ENCODE data around the gene TRAF3.

Gene TRAF3

DNA sequence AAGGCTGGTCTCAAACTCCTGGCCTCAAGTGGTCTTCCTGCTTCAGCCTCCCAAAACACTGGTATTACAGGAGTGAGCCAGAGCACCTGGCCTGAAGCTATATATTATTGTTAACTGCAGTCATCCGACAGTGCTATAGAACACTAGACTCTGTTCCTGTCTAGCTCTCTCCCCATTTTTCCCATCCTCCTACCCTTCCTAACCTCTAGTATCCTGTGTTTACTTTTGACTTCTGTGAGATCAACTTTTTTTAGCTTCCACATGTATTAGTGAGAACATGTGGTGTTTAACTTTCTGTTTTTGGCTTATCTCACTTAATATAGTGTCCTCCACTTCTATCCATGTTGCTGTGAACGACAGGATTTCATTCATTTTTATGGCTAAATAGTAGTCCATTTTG is 34.7 kb downstream of the TRAF3 start:
- TF ChIP-seq, protein P1, sequence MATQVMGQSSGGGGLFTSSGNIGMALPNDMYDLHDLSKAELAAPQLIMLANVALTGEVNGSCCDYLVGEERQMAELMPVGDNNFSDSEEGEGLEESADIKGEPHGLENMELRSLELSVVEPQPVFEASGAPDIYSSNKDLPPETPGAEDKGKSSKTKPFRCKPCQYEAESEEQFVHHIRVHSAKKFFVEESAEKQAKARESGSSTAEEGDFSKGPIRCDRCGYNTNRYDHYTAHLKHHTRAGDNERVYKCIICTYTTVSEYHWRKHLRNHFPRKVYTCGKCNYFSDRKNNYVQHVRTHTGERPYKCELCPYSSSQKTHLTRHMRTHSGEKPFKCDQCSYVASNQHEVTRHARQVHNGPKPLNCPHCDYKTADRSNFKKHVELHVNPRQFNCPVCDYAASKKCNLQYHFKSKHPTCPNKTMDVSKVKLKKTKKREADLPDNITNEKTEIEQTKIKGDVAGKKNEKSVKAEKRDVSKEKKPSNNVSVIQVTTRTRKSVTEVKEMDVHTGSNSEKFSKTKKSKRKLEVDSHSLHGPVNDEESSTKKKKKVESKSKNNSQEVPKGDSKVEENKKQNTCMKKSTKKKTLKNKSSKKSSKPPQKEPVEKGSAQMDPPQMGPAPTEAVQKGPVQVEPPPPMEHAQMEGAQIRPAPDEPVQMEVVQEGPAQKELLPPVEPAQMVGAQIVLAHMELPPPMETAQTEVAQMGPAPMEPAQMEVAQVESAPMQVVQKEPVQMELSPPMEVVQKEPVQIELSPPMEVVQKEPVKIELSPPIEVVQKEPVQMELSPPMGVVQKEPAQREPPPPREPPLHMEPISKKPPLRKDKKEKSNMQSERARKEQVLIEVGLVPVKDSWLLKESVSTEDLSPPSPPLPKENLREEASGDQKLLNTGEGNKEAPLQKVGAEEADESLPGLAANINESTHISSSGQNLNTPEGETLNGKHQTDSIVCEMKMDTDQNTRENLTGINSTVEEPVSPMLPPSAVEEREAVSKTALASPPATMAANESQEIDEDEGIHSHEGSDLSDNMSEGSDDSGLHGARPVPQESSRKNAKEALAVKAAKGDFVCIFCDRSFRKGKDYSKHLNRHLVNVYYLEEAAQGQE (IDR thresholded peaks at IDR 0.05; ENCODE audit: insufficient replicate concordance, low read depth) = no peak
- TF ChIP-seq SPI1 (IDR thresholded peaks at IDR 0.05; ENCODE audit: borderline replicate concordance, low read depth) (no peak), GABPA (IDR thresholded peaks at IDR 0.05; ENCODE audit: low read depth) (no peak), POLR2AphosphoS5 (IDR thresholded peaks at IDR 0.05; ENCODE audit: low read depth) (no peak)
- TF ChIP-seq, protein P2, sequence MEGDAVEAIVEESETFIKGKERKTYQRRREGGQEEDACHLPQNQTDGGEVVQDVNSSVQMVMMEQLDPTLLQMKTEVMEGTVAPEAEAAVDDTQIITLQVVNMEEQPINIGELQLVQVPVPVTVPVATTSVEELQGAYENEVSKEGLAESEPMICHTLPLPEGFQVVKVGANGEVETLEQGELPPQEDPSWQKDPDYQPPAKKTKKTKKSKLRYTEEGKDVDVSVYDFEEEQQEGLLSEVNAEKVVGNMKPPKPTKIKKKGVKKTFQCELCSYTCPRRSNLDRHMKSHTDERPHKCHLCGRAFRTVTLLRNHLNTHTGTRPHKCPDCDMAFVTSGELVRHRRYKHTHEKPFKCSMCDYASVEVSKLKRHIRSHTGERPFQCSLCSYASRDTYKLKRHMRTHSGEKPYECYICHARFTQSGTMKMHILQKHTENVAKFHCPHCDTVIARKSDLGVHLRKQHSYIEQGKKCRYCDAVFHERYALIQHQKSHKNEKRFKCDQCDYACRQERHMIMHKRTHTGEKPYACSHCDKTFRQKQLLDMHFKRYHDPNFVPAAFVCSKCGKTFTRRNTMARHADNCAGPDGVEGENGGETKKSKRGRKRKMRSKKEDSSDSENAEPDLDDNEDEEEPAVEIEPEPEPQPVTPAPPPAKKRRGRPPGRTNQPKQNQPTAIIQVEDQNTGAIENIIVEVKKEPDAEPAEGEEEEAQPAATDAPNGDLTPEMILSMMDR (IDR thresholded peaks at IDR 0.05; ENCODE audit: insufficient read depth, low read length) = no peak
- H3K27ac ChIP-seq (replicated peaks) = no peak overlapping the region
- DNase-seq (ENCODE audit: low read depth in 1 of 2, low spot score in 1 of 2) = no peak

DNA sequence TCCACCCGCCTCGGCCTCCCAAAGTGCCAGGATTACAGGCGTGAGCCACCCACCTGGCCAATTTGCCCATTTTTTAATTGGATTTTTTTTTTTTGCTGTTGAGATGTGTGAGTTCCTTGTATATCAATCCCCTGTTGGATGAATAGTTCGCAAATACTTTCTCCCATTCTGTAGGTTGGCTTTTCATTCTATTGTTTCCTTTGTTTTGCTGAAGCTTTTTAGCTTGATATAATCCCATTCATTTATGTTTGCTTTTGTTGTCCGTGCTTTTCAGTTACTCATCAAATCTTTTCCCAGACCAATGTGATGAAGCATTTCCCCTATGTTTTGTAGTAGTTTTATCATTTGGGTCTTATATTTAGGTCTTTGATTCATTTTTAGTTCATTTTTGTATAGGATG is 36.4 kb downstream of the TRAF3 start:
- no peaks in the 10 kb centered on the region for H3K27me3 ChIP-seq (ENCODE audit: insufficient read depth, poor library complexity, severe bottlenecking)
- H3K27ac ChIP-seq (replicated peaks) = no peak overlapping the region
- no peak for DNase-seq (ENCODE audit: low read depth in 1 of 2, low spot score in 1 of 2)
- no peak overlapping the region for H3K4me3 ChIP-seq (replicated peaks; ENCODE audit: insufficient read depth, low read length)
- TF ChIP-seq SPI1 (IDR thresholded peaks at IDR 0.05; ENCODE audit: borderline replicate concordance, low read depth) = no peak
- no peak for TF ChIP-seq GABPA (IDR thresholded peaks at IDR 0.05; ENCODE audit: low read depth)
- TF ChIP-seq, protein P2 (IDR thresholded peaks at IDR 0.05; ENCODE audit: insufficient read depth, low read length) = no peak
- TF ChIP-seq, protein P1 (IDR thresholded peaks at IDR 0.05; ENCODE audit: insufficient replicate concordance, low read depth) = no peak
- TF ChIP-seq POLR2AphosphoS5 (IDR thresholded peaks at IDR 0.05; ENCODE audit: low read depth) = no peak

More for the DNA sequence above, 34.7 kb downstream of the TRAF3 start:
- no peak overlapping the region for H3K4me3 ChIP-seq (replicated peaks; ENCODE audit: insufficient read depth, low read length)
- no peaks in the 10 kb centered on the region for H3K27me3 ChIP-seq (ENCODE audit: insufficient read depth, poor library complexity, severe bottlenecking)

DNA sequence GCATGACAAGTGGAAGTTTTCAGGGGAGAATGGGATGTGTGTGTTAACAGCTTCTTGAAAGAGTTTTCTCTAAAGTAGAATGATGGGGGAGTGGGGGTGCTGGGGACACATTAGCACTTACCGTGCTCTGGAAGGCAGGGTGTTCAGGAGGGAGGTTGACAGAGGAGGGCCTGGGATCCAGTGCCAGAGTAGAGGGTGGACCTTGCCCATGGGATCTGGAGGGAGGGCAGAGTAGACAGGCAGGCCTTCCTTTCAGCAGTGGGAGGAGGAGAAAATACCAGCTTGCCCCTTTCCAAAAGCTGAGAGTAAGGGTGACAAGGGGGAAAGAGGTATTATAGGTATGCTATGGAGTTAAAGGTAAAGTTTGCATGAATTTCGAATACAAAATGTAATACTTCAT is 40.1 kb downstream of the TRAF3 start:
- H3K27me3 ChIP-seq (ENCODE audit: insufficient read depth, poor library complexity, severe bottlenecking) = no peaks in the 10 kb centered on the region
- DNase-seq (ENCODE audit: low read depth in 1 of 2, low spot score in 1 of 2) = no peak
- no peak for TF ChIP-seq GABPA (IDR thresholded peaks at IDR 0.05; ENCODE audit: low read depth)
- TF ChIP-seq, protein P1 (IDR thresholded peaks at IDR 0.05; ENCODE audit: insufficient replicate concordance, low read depth) = no peak
- TF ChIP-seq, protein P2 (IDR thresholded peaks at IDR 0.05; ENCODE audit: insufficient read depth, low read length) = no peak
- TF ChIP-seq SPI1 (IDR thresholded peaks at IDR 0.05; ENCODE audit: borderline replicate concordance, low read depth) = no peak
- H3K4me3 ChIP-seq (replicated peaks; ENCODE audit: insufficient read depth, low read length) = no peak overlapping the region
- H3K27ac ChIP-seq (replicated peaks) = no peak overlapping the region

Data from HL-60 (cell line).